ENCODE data around the gene TTC23. TPM values are rescaled to one million over a fixed set of nuclear protein-coding genes. Genes with fewer than 3 reads are reported as not detected.

The TTC23 gene, protein sequence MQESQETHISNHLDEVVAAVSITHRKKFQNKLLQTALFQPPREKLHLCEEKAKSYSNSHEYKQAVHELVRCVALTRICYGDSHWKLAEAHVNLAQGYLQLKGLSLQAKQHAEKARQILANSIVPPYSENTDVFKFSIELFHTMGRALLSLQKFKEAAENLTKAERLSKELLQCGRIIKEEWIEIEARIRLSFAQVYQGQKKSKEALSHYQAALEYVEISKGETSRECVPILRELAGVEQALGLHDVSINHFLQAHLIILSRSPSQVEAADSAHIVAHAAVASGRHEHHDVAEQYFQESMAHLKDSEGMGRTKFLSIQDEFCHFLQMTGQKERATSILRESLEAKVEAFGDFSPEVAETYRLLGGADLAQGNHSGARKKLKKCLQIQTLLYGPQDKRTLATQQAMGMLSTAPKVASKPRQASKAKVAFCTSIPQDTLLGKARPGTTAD
- 1 to 10 TPM in 1 of 2 donors, under 1 TPM in 1; 0.67 to 2.5 TPM for total RNA-seq

DNA sequence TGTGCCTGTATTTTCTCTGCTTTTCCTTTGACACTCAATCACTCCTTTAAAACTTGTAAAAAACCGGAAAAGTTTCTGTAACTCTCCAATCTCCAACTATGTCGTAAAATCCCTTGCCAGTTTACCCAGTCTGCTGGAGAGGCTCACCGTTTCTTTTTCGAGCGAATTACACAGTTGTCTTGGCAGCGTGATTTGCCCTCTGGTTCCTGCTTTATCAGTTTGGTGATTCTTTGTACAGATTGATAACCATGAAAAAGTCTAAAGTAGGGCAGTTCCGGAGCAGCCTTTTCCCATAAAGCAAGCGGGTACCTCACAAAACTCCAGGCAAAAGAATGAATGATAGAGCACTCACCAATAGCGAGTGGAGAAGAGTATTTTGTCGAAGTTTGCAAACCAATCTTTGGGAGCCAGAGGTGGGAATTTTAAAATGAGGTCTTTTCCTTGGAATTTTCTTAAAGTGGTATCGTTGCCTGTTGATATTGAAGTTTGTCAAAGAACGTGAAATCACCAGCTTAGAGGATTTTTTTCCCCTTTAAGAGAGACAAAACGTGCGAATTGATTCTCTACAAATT lies at the start of gene TTC23:
Gene TTC23, minus strand, starts transcription at position 312 of the 572 bp plus-strand sequence. CDS start 20,869 bp downstream, outside the sequence.
- ATAC-seq (replicated peaks) = no peak
- Mint-ChIP-seq H3K27ac (no peak within 1 kb of the TSS), H3K4me3 (peak within 1 kb of the TSS; percentile 90), H3K9me3 (no peaks in the 10 kb centered on the region), H3K27me3 (no peaks in the 10 kb centered on the region), H3K36me3 (ENCODE audit: low read depth) (no peaks in the 10 kb centered on the region), H3K4me1 (peaks cover 17% of the 10 kb centered on the region)

DNA sequence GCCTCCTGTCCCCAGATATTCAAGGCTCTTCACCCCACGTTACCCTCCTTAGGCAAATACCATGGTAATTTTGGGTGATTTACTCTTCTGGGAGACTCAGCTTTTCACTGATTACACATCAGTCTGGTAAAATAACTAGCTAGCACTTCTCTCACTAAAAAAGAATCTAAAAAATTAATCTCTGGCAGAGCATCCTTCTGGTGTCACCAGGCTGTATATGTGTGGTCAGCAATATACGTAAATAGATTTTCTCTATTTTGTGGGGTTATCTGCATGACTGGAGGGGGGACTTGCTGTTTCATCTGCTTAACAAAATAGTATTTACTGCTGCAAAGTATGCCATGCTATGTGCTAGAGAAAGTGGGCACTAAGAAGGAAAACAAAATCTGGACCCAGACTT lies 47.0 kb upstream of the TTC23 start:
- ATAC-seq (replicated peaks) = no peak
- Mint-ChIP-seq H3K9me3 (no peaks in the 10 kb centered on the region), H3K27ac (no peak overlapping the region), H3K36me3 (ENCODE audit: low read depth) (peaks cover 31% of the 10 kb centered on the region), H3K27me3 (no peaks in the 10 kb centered on the region), H3K4me3 (no peak overlapping the region), H3K4me1 (no peaks in the 10 kb centered on the region)

DNA sequence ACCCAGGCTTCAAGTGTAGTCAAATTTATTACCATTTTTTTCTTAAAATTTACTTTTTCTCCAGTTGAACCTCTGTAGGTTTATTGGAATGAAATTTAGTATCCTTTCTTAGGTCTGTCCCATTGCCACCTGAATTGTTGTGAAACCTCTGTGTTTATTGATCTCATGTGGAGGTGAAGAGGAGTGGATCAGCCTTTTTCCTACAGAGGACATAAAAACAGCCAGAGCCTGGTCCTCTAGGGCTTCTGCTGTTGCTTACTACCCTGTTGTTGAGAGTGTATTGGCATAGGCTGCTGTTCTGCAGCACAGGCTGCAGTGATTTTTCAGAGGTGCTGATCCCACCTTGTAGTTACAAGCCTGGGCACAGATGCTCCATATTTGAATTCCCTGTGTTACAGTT lies 46.5 kb upstream of the TTC23 start:
- no peaks in the 10 kb centered on the region for H3K4me1 Mint-ChIP-seq
- no peak for ATAC-seq (replicated peaks)
- H3K4me3 Mint-ChIP-seq = no peak overlapping the region
- no peaks in the 10 kb centered on the region for H3K27me3 Mint-ChIP-seq
- peaks cover 36% of the 10 kb centered on the region for H3K36me3 Mint-ChIP-seq (ENCODE audit: low read depth)
- H3K27ac Mint-ChIP-seq = no peak overlapping the region
- no peaks in the 10 kb centered on the region for H3K9me3 Mint-ChIP-seq

DNA sequence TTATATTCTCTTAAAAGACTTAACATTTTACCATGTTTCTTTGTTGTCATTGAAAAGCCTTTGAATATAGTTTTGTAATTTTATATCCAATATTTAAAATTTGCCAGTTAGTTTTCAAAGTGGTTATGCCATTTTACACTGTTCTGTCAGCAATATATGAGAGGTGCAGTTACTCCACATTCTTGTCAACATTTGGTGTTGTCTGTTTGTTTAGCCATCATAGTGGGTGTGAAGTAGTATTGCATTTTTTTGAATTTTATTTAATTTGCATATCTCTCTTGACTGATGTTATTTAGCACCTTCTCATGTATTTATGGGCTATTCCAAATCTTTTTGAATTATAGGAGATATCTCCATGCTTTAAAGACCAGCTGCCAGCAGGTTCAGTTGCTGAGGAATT lies 42.3 kb upstream of the TTC23 start:
- H3K27me3 Mint-ChIP-seq = no peaks in the 10 kb centered on the region
- no peak overlapping the region for H3K4me3 Mint-ChIP-seq
- no peaks in the 10 kb centered on the region for H3K9me3 Mint-ChIP-seq
- no peak overlapping the region for H3K27ac Mint-ChIP-seq
- peaks cover 37% of the 10 kb centered on the region for H3K36me3 Mint-ChIP-seq (ENCODE audit: low read depth)
- ATAC-seq (replicated peaks) = no peak
- H3K4me1 Mint-ChIP-seq = no peaks in the 10 kb centered on the region

DNA sequence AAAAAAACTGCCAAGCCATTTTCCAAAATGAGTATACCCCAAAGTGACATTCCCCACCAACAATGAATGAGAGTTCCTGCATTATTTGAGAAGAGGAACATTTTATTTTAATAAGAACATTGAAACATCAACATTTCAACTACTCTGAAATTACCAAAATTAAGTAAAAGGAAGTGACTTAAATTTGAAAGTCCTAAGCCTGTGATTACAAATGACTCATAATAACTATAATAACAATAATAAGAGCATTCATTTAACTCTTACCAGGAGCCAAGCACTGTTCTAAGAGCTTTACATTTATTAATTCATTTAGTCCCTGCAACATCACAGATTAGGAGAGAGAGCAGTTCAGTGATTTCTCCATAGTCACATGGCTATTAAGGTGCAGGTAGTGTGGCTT lies 34.3 kb upstream of the TTC23 start:
- H3K36me3 Mint-ChIP-seq (ENCODE audit: low read depth) = peaks cover 7% of the 10 kb centered on the region
- H3K27me3 Mint-ChIP-seq = no peaks in the 10 kb centered on the region
- H3K4me1 Mint-ChIP-seq = peaks cover 23% of the 10 kb centered on the region
- no peak overlapping the region for H3K4me3 Mint-ChIP-seq
- H3K27ac Mint-ChIP-seq = no peak overlapping the region
- ATAC-seq (replicated peaks) = no peak
- no peaks in the 10 kb centered on the region for H3K9me3 Mint-ChIP-seq

DNA sequence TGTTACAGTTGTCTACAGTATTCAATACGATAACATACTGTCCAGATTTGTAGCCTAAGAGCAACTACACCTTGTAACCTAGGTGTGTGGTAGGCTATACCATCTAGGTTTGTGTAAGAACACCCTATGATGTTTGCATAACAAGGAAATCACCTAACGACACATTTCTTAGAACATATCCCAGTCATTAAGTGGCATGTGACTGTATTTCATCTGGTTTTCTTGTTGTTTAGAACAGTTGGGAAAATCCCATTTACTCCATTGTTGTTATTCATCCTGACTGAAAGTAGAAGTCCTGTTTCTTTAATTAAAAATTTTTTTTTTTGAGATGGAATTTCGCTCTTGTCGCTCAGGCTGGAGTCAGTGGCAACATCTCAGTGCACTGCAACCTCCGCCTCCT lies 33.2 kb upstream of the TTC23 start:
- peaks cover 24% of the 10 kb centered on the region for H3K4me1 Mint-ChIP-seq
- no peaks in the 10 kb centered on the region for H3K9me3 Mint-ChIP-seq
- H3K36me3 Mint-ChIP-seq (ENCODE audit: low read depth) = peaks cover 7% of the 10 kb centered on the region
- peak overlapping the region; percentile 92 for H3K27ac Mint-ChIP-seq
- no peak overlapping the region for H3K4me3 Mint-ChIP-seq
- ATAC-seq (replicated peaks) = peak; percentile 32
- no peaks in the 10 kb centered on the region for H3K27me3 Mint-ChIP-seq

DNA sequence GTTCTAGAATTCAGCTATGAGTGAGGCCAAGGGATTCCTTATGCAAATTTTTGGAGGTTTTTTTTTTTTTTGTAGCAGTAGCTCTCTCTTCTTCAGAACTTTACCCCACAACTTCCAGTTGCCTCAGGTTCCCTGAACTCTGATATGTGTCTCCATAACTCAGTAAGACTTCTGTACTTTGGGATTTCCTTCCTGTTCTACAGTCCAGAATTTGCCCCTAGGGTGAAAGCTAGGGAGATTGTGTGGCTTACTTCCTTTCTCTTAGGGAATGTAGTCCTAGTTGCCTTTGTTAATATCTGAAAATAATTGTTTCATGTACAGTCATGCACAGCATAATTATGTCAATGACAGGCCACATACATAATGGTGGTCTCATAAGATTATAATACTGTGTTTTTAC lies 32.7 kb upstream of the TTC23 start:
- ATAC-seq (replicated peaks) = no peak
- H3K27ac Mint-ChIP-seq = peak overlapping the region; percentile 92
- peaks cover 24% of the 10 kb centered on the region for H3K4me1 Mint-ChIP-seq
- no peaks in the 10 kb centered on the region for H3K27me3 Mint-ChIP-seq
- no peaks in the 10 kb centered on the region for H3K9me3 Mint-ChIP-seq
- no peak overlapping the region for H3K4me3 Mint-ChIP-seq
- H3K36me3 Mint-ChIP-seq (ENCODE audit: low read depth) = peaks cover 7% of the 10 kb centered on the region

DNA sequence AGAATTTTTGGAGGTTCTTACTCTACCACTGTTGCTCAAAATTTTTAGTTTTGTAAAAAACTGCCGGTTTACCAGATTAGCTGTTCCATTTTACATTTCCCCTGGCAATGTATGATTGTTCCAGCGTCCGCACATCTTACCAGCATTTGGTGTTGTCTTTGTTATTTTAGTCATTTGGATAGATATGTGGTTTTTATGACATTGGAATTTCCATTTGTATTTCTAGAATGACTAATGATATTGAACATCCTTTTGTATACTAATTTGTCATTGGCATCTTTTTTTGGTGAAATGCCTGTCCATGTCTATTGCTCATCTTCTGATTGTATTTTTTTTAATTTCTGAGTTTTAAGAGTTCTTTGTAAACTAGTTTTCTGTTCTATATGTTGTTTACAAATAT lies 30.4 kb upstream of the TTC23 start:
- Mint-ChIP-seq H3K27me3 (no peaks in the 10 kb centered on the region), H3K4me1 (peaks cover 24% of the 10 kb centered on the region), H3K36me3 (ENCODE audit: low read depth) (peaks cover 7% of the 10 kb centered on the region), H3K4me3 (peak overlapping the region; percentile 72), H3K27ac (peak overlapping the region; percentile 92), H3K9me3 (no peaks in the 10 kb centered on the region)
- peak; percentile 85 for ATAC-seq (replicated peaks)

DNA sequence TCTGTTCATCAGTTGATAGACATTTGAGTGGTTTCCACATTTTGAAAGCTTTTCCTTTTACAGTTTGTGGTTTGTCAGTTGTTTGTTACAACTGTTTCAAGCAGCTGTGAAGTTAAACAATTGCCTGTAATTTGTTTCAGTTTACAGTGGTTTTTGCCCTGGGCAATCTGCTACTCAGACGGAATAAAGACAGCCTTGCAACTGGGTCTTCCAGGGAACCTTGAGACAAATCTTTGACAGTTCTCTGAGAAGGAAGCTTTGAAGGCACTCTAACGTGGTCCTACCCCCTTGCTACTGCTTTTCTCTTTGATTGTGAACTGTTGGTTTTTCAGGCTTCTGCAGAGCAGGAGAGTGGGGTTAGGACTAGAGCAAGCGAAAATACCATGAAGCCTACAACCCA lies 29.9 kb upstream of the TTC23 start:
- ATAC-seq (replicated peaks) = peak; percentile 27
- Mint-ChIP-seq H3K4me3 (peak overlapping the region; percentile 72), H3K9me3 (no peaks in the 10 kb centered on the region), H3K27me3 (no peaks in the 10 kb centered on the region), H3K27ac (peak overlapping the region; percentile 92), H3K4me1 (peaks cover 24% of the 10 kb centered on the region), H3K36me3 (ENCODE audit: low read depth) (peaks cover 7% of the 10 kb centered on the region)

DNA sequence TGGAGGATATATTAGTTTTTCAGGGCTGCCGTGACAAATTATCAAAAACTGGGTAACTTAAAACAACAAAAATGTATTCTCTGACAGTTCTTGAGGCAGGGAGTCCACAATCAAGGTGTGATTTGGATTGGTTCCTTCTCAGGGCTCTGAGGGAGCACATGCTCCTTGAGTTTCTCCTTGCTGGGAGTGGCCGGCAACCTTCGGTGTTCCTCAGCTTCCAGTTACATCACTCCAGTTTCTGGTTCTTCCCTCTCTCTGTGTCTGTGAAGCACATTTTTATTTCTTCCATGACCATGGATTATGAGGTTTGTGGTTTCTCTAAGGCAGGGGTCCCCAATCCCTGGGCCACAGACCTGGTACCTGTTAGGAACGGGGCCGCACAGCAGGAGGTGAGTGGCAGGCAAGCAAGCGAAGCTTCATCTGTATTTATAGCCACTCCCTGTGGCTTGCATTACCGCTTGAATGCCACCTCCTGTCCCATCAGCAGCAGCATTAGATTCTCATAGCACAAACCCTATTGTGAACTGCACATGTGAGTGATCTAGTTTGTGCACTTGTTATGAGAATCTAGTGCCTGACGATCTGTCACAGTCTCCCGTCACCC lies 26.2 kb upstream of the TTC23 start:
- H3K36me3 Mint-ChIP-seq (ENCODE audit: low read depth) = peaks cover 7% of the 10 kb centered on the region
- no peak overlapping the region for H3K4me3 Mint-ChIP-seq
- H3K27me3 Mint-ChIP-seq = no peaks in the 10 kb centered on the region
- peak overlapping the region; percentile 37 for H3K27ac Mint-ChIP-seq
- no peak for ATAC-seq (replicated peaks)
- no peaks in the 10 kb centered on the region for H3K9me3 Mint-ChIP-seq
- H3K4me1 Mint-ChIP-seq = peaks cover 16% of the 10 kb centered on the region

DNA sequence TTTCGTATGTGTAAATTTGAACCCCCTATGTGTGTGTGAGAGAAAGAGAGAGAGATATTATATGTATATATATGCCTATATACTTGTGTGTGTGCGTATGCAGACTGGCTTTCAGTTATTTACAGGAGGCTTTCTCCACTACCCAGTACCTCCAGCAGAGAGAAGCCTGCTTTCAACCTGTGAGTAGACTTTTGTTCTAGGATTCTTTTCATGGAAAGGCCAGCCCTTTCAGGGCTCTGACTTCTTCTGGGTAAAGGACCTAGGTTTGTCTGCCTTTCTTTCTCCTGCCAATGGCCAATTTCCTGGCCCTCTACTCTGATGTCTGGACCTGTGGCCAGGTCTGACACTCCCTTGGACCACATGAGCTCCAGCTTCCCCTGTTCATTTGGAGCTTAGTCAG lies 25.7 kb upstream of the TTC23 start:
- ATAC-seq (replicated peaks) = no peak
- Mint-ChIP-seq H3K4me3 (no peak overlapping the region), H3K27me3 (no peaks in the 10 kb centered on the region), H3K4me1 (peaks cover 11% of the 10 kb centered on the region), H3K9me3 (no peaks in the 10 kb centered on the region), H3K27ac (peak overlapping the region; percentile 37), H3K36me3 (ENCODE audit: low read depth) (peaks cover 7% of the 10 kb centered on the region)

DNA sequence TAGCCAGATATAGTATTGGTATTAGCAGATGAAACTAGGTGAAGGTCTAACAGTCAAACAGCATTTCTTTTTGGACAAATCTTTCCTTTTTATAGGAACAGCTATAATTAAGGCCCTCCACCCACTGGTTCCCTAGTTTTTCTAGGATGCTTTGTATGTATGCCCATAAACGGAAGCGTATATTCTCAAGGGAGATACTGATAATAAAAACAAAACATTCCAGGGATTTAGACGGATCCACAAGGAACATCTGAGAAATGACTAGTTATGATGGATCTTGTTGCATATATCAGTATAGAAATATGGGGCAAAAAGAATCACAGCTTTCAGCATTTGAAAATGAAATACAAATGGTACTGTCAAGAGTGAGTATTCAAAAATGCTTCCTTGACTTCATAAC lies 24.4 kb upstream of the TTC23 start:
- H3K36me3 Mint-ChIP-seq (ENCODE audit: low read depth) = no peaks in the 10 kb centered on the region
- H3K4me3 Mint-ChIP-seq = no peak overlapping the region
- no peak overlapping the region for H3K27ac Mint-ChIP-seq
- H3K9me3 Mint-ChIP-seq = no peaks in the 10 kb centered on the region
- no peak for ATAC-seq (replicated peaks)
- H3K27me3 Mint-ChIP-seq = no peaks in the 10 kb centered on the region
- H3K4me1 Mint-ChIP-seq = peaks cover 2% of the 10 kb centered on the region

DNA sequence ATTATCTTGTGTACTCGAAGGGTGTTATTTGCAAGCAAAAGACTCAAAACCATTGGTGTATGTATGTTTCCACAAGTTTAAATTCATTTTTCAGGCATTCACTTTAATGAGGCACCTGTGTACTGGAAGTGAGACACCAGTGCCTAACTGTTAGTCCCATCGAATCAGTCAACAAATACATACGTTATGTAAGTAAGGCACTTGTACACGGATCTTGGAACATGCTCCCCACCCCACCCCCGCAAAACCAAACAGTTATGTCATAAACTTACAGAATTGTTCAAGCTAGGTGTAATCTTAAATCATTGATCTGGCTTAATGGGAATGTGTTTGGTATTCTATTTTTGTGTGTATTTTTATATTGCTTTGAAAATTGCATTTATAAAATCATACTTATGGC lies 19.1 kb upstream of the TTC23 start:
- H3K36me3 Mint-ChIP-seq (ENCODE audit: low read depth) = no peaks in the 10 kb centered on the region
- no peaks in the 10 kb centered on the region for H3K4me1 Mint-ChIP-seq
- H3K27me3 Mint-ChIP-seq = no peaks in the 10 kb centered on the region
- H3K27ac Mint-ChIP-seq = no peak overlapping the region
- no peaks in the 10 kb centered on the region for H3K9me3 Mint-ChIP-seq
- H3K4me3 Mint-ChIP-seq = no peak overlapping the region
- no peak for ATAC-seq (replicated peaks)

DNA sequence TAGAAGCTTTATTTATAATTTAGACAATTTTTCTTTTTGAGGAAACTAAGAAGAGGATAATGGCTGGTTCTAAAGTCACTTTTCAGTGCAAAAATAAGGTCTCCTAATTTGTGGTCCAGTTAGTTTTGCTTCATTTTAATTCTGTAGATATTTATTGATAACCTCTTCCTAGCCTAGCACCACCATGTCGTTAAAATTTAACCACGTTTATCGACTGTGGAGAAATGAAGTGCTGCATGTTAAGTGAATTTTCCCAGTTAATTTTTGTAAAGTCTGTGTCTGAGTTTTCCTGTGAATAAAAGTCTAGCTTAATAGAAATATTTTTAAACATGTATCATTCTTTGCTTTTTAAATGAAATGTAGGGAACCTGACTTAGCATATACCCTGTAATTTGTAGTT lies 18.6 kb upstream of the TTC23 start:
- H3K36me3 Mint-ChIP-seq (ENCODE audit: low read depth) = no peaks in the 10 kb centered on the region
- ATAC-seq (replicated peaks) = no peak
- H3K27me3 Mint-ChIP-seq = no peaks in the 10 kb centered on the region
- H3K9me3 Mint-ChIP-seq = no peaks in the 10 kb centered on the region
- no peaks in the 10 kb centered on the region for H3K4me1 Mint-ChIP-seq
- no peak overlapping the region for H3K4me3 Mint-ChIP-seq
- no peak overlapping the region for H3K27ac Mint-ChIP-seq

DNA sequence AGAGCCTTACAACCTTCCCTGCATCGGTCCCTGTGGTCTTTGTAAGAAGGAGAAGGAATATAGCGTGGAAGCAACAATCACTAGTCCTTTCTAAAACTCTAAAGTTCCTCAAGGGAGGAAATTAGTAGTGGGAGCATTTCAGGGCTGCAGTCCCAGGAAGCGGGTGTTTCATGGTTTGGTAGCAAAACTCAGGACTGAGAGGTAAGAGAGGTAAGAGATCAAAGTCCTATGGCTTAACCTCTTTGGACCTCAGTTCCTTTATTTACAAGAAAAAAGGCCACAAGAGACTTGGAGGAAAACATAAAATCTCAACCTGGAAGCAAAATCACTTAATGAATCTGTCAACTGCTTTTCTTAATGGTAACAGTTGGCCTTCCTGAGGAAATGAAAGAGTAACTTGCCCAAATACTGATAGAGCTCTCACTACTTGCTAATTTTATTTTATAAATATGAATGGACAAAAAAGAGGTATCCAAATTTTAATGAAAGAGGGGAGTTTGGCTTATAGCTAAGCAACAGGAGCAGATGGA lies 16.2 kb upstream of the TTC23 start:
- H3K27me3 Mint-ChIP-seq = no peaks in the 10 kb centered on the region
- H3K4me3 Mint-ChIP-seq = no peak overlapping the region
- H3K9me3 Mint-ChIP-seq = no peaks in the 10 kb centered on the region
- no peak for ATAC-seq (replicated peaks)
- no peaks in the 10 kb centered on the region for H3K4me1 Mint-ChIP-seq
- H3K27ac Mint-ChIP-seq = no peak overlapping the region
- no peaks in the 10 kb centered on the region for H3K36me3 Mint-ChIP-seq (ENCODE audit: low read depth)
